Endodermal cell (in vitro differentiated cells): Measurements from ENCODE around the gene IGFBPL1. TPM values are rescaled to one million over a fixed set of nuclear protein-coding genes. Genes with fewer than 3 reads are reported as not detected.

ENCODE experiments used
- DNase-seq: peaks from one replicate; pipeline ENCODE4 v3.0.0-alpha.2; 2017
- H3K27ac ChIP-seq: 2 replicates; pipeline ENCODE4 v1.5.1; 2013; ENCODE audit warnings: mild to moderate bottlenecking, low read depth, low read length, moderate library complexity
- H3K27me3 ChIP-seq: 2 replicates; pipeline ENCODE4 v1.6.1; 2013; ENCODE audit warnings: mild to moderate bottlenecking, low read length, moderate library complexity; ENCODE audit not compliant: insufficient read depth, control insufficient read depth, poor library complexity, severe bottlenecking
- H3K36me3 ChIP-seq: 2 replicates; pipeline ENCODE4 v1.7.0; 2013; ENCODE audit warnings: mild to moderate bottlenecking, low read length, moderate library complexity; ENCODE audit not compliant: control insufficient read depth, insufficient read depth
- H3K4me1 ChIP-seq: one replicate; pipeline ENCODE4 v1.7.0; 2013; ENCODE audit warnings: low read length; ENCODE audit not compliant: control insufficient read depth, insufficient read depth
- H3K4me3 ChIP-seq: 2 replicates; pipeline ENCODE4 v1.5.1; 2013; ENCODE audit warnings: mild to moderate bottlenecking, low read length, moderate library complexity
- H3K9ac ChIP-seq: 2 replicates; pipeline ENCODE4 v1.6.1; 2013; ENCODE audit warnings: mild to moderate bottlenecking, low read length, moderate library complexity; ENCODE audit not compliant: poor library complexity, severe bottlenecking; ENCODE audit errors: extremely low read depth
- H3K9me3 ChIP-seq: 2 replicates; pipeline ENCODE4 v1.6.1; 2013; ENCODE audit warnings: mild to moderate bottlenecking, low read length, moderate library complexity; ENCODE audit not compliant: control insufficient read depth
- H3K27ac Mint-ChIP-seq: 2 replicates; pipeline ENCODE4 v1.8.0; 2020; ENCODE audit warnings: mixed read lengths
- H3K27me3 Mint-ChIP-seq: 2 replicates; pipeline ENCODE4 v1.8.0; 2021; ENCODE audit warnings: mild to moderate bottlenecking, mixed read lengths; ENCODE audit not compliant: insufficient read depth
- H3K36me3 Mint-ChIP-seq: 2 replicates; pipeline ENCODE4 v1.8.0; 2020; ENCODE audit warnings: low read depth, mixed read lengths
- H3K4me1 Mint-ChIP-seq: 2 replicates; pipeline ENCODE4 v1.8.0; 2020; ENCODE audit warnings: mixed read lengths
- H3K4me3 Mint-ChIP-seq: 2 replicates; pipeline ENCODE4 v1.8.0; 2020; ENCODE audit warnings: mild to moderate bottlenecking, moderate library complexity, mixed read lengths
- H3K9me3 Mint-ChIP-seq: 2 replicates; pipeline ENCODE4 v1.8.0; 2020; ENCODE audit warnings: mild to moderate bottlenecking, mixed read lengths
- WGBS, 2 experiments: methylation state at CpG; one replicate each; pipeline versions ENCODE4 v1.1.5 to v1.1.7; 2013; ENCODE audit warnings: missing lambda C conversion rate in 2 of 2, mixed read lengths in 1 of 2; ENCODE audit not compliant: insufficient coverage in 1 of 2, insufficient read length in 1 of 2; 5-methylcytosine and 5-hydroxymethylcytosine counted together
- total RNA-seq, 2 donors: library from RNA; stranded (reverse); fragmentation: NEBNext Ultra II Directional in 1 of 2; extraction: Animal tissue kit (Norgen Biotek cat#: 25700) in 1 of 2; gene quantifications; 2 replicates in 1 of 2; 3 replicates in 1 of 2; pipeline ENCODE4 v1.2.1, GENCODE V29; 2021
- TF ChIP-seq, protein P1 (sequence below): fragments of 200-600 bp; sonication (generic); conservative IDR thresholded peaks from 2 replicates; pipeline ENCODE4 v1.5.0; 2021; ENCODE audit warnings: antibody characterized with exemption, mild to moderate bottlenecking

Gene IGFBPL1
- total RNA-seq, 2 donors from 2014 or later, result 40.5 to 90.3 TPM

DNA sequence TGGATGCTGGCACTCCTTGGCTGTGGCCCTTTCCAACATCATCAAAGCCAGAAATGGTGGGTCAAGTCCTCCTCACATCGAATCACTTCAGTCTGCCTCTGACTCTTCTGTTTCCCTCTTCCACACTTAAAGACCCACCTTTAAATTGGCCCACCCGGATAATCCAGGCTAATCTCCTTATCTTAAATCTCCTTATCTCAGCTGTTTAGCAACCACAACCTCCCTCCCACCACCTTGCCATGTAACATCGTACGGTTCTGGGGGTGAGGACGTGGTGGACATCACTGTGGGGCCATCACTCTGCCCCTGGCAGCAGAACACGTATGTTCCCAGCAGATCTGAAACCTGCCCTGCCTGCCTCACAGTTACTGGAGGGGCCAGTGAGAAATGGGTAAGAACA is 11.5 kb downstream of the IGFBPL1 start:
- peaks cover 16% of the 10 kb centered on the region for H3K36me3 Mint-ChIP-seq
- no peaks in the 10 kb centered on the region for H3K9me3 ChIP-seq
- H3K27ac Mint-ChIP-seq, result no peak overlapping the region
- DNase-seq, result no peak
- TF ChIP-seq, protein P1, sequence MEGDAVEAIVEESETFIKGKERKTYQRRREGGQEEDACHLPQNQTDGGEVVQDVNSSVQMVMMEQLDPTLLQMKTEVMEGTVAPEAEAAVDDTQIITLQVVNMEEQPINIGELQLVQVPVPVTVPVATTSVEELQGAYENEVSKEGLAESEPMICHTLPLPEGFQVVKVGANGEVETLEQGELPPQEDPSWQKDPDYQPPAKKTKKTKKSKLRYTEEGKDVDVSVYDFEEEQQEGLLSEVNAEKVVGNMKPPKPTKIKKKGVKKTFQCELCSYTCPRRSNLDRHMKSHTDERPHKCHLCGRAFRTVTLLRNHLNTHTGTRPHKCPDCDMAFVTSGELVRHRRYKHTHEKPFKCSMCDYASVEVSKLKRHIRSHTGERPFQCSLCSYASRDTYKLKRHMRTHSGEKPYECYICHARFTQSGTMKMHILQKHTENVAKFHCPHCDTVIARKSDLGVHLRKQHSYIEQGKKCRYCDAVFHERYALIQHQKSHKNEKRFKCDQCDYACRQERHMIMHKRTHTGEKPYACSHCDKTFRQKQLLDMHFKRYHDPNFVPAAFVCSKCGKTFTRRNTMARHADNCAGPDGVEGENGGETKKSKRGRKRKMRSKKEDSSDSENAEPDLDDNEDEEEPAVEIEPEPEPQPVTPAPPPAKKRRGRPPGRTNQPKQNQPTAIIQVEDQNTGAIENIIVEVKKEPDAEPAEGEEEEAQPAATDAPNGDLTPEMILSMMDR, result no peak
- H3K27me3 ChIP-seq, result peaks cover 72% of the 10 kb centered on the region
- no peak overlapping the region for H3K4me3 ChIP-seq
- whole genome bisulfite sequencing, 2 experiments, result 57 to 72% methylated on average over 4 to 6 of the region's 6 CpGs
- H3K36me3 ChIP-seq, result peaks cover 26% of the 10 kb centered on the region
- peaks cover 35% of the 10 kb centered on the region for H3K4me1 Mint-ChIP-seq
- no peak overlapping the region for H3K27ac ChIP-seq
- H3K27me3 Mint-ChIP-seq, result peaks cover 80% of the 10 kb centered on the region
- no peaks in the 10 kb centered on the region for H3K4me1 ChIP-seq
- H3K9ac ChIP-seq, result no peak overlapping the region
- no peaks in the 10 kb centered on the region for H3K9me3 Mint-ChIP-seq
- H3K4me3 Mint-ChIP-seq, result peak overlapping the region; percentile 6

DNA sequence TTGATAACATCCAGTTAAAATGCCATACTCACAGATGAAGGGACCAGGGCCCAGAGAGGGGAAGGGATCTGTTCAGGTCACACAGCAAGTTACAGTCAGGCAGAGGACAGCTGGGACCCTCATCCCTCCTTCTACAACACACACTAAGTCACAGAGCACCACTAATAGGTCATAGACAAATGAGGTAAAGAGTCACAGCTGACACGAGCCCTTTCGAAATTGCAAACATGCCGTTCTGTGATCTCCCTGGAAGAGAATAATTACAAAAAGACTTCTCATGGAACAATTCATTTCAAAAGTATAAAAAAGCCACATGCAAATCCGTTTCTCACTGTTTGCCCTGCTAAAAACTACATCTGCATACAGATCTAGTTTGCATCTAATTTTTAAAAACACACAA is 15.5 kb downstream of the IGFBPL1 start:
- Histone ChIP-seq H3K4me3 (no peak overlapping the region), H3K9me3 (no peaks in the 10 kb centered on the region), H3K4me1 (no peaks in the 10 kb centered on the region), H3K27ac (no peak overlapping the region), H3K36me3 (peaks cover 22% of the 10 kb centered on the region), H3K27me3 (peaks cover 64% of the 10 kb centered on the region), H3K9ac (no peak overlapping the region)
- H3K4me3 Mint-ChIP-seq, result no peak overlapping the region
- H3K4me1 Mint-ChIP-seq, result peaks cover 27% of the 10 kb centered on the region
- no peaks in the 10 kb centered on the region for H3K9me3 Mint-ChIP-seq
- DNase-seq, result no peak
- peaks cover 74% of the 10 kb centered on the region for H3K27me3 Mint-ChIP-seq
- H3K27ac Mint-ChIP-seq, result no peak overlapping the region
- 63 to 67% methylated on average over 4 of the region's 4 CpGs for WGBS, 2 experiments
- H3K36me3 Mint-ChIP-seq, result peaks cover 17% of the 10 kb centered on the region
- TF ChIP-seq, protein P1, result no peak

DNA sequence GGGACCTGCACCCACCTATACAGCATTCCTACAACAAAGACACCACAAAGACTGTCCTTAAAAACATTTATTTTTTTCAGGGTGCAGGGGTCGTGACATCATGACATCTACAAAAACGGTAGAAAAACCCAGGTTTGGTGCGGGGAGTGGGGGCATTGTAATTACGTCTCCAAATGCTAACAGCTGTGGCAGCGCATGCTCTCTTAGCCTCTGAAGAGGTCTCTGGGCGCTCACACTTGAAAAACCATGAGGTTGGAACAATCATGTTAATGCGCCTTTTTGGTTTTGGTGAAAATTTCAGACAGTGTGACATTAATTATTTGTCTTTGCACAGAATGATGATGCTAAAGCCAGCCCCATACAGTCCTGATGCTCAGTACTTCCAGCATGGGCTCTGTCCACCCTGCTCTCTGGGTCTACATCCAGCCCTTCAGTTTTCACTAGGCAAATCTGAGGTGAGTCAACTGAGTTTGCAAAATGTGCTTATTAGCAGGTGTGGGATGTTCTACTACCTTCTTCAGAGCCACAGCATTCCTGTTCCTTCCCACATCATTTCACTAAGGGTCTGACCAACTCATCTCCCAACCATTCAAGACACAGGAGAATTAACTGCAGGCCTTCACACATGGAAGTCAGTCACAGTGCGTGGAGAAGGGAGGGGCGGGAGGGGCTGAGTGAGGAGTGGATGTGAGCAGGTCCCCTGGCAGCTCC is 17.6 kb downstream of the IGFBPL1 start:
- WGBS, 2 experiments, result 85 to 89% methylated on average over 7 to 9 of the region's 9 CpGs
- Histone ChIP-seq H3K9ac (no peak overlapping the region), H3K36me3 (peaks cover 15% of the 10 kb centered on the region), H3K9me3 (no peaks in the 10 kb centered on the region), H3K4me1 (no peaks in the 10 kb centered on the region), H3K27ac (no peak overlapping the region), H3K4me3 (no peak overlapping the region), H3K27me3 (peaks cover 47% of the 10 kb centered on the region)
- H3K4me3 Mint-ChIP-seq, result no peak overlapping the region
- H3K27ac Mint-ChIP-seq, result no peak overlapping the region
- H3K27me3 Mint-ChIP-seq, result peaks cover 69% of the 10 kb centered on the region
- peaks cover 7% of the 10 kb centered on the region for H3K4me1 Mint-ChIP-seq
- DNase-seq, result no peak
- peaks cover 17% of the 10 kb centered on the region for H3K36me3 Mint-ChIP-seq
- no peaks in the 10 kb centered on the region for H3K9me3 Mint-ChIP-seq
- TF ChIP-seq, protein P1, result no peak
